ENCODE results near the gene CD93.

The CD93 gene

GRCh38 chr20:23050076-23050838 lies 35.9 kb downstream of the CD93 start:
- TF ChIP-seq YY1 (IDR thresholded peaks at IDR 0.05; ENCODE audit: low read depth): no peak
- TF ChIP-seq FOXM1 (IDR thresholded peaks at IDR 0.05; ENCODE audit: borderline replicate concordance, low read depth): no peak
- no peak for TF ChIP-seq ZBTB7A (IDR thresholded peaks at IDR 0.05; ENCODE audit: low read depth)
- TF ChIP-seq, protein P1, sequence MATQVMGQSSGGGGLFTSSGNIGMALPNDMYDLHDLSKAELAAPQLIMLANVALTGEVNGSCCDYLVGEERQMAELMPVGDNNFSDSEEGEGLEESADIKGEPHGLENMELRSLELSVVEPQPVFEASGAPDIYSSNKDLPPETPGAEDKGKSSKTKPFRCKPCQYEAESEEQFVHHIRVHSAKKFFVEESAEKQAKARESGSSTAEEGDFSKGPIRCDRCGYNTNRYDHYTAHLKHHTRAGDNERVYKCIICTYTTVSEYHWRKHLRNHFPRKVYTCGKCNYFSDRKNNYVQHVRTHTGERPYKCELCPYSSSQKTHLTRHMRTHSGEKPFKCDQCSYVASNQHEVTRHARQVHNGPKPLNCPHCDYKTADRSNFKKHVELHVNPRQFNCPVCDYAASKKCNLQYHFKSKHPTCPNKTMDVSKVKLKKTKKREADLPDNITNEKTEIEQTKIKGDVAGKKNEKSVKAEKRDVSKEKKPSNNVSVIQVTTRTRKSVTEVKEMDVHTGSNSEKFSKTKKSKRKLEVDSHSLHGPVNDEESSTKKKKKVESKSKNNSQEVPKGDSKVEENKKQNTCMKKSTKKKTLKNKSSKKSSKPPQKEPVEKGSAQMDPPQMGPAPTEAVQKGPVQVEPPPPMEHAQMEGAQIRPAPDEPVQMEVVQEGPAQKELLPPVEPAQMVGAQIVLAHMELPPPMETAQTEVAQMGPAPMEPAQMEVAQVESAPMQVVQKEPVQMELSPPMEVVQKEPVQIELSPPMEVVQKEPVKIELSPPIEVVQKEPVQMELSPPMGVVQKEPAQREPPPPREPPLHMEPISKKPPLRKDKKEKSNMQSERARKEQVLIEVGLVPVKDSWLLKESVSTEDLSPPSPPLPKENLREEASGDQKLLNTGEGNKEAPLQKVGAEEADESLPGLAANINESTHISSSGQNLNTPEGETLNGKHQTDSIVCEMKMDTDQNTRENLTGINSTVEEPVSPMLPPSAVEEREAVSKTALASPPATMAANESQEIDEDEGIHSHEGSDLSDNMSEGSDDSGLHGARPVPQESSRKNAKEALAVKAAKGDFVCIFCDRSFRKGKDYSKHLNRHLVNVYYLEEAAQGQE (IDR thresholded peaks at IDR 0.05; ENCODE audit: low read depth): no peak
- TF ChIP-seq, protein P2, sequence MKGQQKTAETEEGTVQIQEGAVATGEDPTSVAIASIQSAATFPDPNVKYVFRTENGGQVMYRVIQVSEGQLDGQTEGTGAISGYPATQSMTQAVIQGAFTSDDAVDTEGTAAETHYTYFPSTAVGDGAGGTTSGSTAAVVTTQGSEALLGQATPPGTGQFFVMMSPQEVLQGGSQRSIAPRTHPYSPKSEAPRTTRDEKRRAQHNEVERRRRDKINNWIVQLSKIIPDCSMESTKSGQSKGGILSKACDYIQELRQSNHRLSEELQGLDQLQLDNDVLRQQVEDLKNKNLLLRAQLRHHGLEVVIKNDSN (IDR thresholded peaks at IDR 0.05): no peak
- no peak for TF ChIP-seq EGR1 (IDR thresholded peaks at IDR 0.05)
- TF ChIP-seq, protein P3, sequence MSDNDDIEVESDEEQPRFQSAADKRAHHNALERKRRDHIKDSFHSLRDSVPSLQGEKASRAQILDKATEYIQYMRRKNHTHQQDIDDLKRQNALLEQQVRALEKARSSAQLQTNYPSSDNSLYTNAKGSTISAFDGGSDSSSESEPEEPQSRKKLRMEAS (IDR thresholded peaks at IDR 0.05): no peak
- no peak for TF ChIP-seq NFIC (IDR thresholded peaks at IDR 0.05)
- no peak for TF ChIP-seq EP300 (IDR thresholded peaks at IDR 0.05; ENCODE audit: borderline replicate concordance)

GRCh38 chr20:23049201-23050075 lies 36.7 kb downstream of the CD93 start, which contains the start of gene THBD:
Gene THBD, minus strand, starts transcription at chr20:23049672. Its CDS starts 168 bp downstream, at chr20:23049504.
- TF ChIP-seq RAD21 (IDR thresholded peaks at IDR 0.05; ENCODE audit: low read depth) (no peak), CEBPB (IDR thresholded peaks at IDR 0.05) (no peak)

GRCh38 chr20:23048283-23049200 lies 37.6 kb downstream of the CD93 start:
- TF ChIP-seq RAD21 (IDR thresholded peaks at IDR 0.05; ENCODE audit: low read depth) (no peak), TCF12 (IDR thresholded peaks at IDR 0.05; ENCODE audit: low read depth) (no peak), TAF1 (IDR thresholded peaks at IDR 0.05; ENCODE audit: low read depth) (no peak), CREB1 (IDR thresholded peaks at IDR 0.05; ENCODE audit: low read depth) (no peak), NFIC (IDR thresholded peaks at IDR 0.05) (no peak), YY1 (IDR thresholded peaks at IDR 0.05; ENCODE audit: low read depth) (no peak), EP300 (IDR thresholded peaks at IDR 0.05; ENCODE audit: borderline replicate concordance) (no peak), ZBTB7A (IDR thresholded peaks at IDR 0.05; ENCODE audit: low read depth) (no peak), FOXM1 (IDR thresholded peaks at IDR 0.05; ENCODE audit: borderline replicate concordance, low read depth) (no peak), EGR1 (IDR thresholded peaks at IDR 0.05) (no peak), CEBPB (IDR thresholded peaks at IDR 0.05) (no peak), TEAD4 (IDR thresholded peaks at IDR 0.05) (no peak)
- TF ChIP-seq, protein P3 (IDR thresholded peaks at IDR 0.05): no peak
- TF ChIP-seq, protein P1 (IDR thresholded peaks at IDR 0.05; ENCODE audit: low read depth): no peak
- TF ChIP-seq, protein P2 (IDR thresholded peaks at IDR 0.05): no peak

DNA sequence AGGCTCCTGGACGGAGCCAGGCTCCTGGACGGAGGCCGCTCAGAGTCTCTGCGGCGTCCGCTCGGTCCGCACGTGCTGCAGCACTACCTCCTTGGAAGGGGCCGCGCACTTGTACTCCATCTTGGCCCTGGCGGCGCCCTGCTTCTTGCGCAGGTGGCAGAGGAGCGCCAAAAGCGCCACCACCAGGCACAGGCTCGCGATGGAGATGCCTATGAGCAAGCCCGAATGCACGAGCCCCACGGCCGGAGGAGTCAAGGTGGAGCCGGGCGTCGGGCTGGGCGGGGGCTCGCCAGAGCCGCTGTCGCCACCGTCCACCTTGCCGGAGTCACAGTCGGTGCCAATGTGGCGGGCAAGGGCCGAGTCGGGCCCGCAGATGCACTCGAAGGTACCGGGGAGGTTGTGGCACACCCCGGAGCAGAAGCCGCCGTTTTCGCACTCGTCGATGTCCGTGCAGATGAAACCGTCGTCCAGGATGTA lies 38.3 kb downstream of the CD93 start:
- TF ChIP-seq FOXM1 (IDR thresholded peaks at IDR 0.05; ENCODE audit: borderline replicate concordance, low read depth) (no peak), YY1 (IDR thresholded peaks at IDR 0.05; ENCODE audit: low read depth) (no peak), TAF1 (IDR thresholded peaks at IDR 0.05; ENCODE audit: low read depth) (no peak), EGR1 (IDR thresholded peaks at IDR 0.05) (no peak), NFIC (IDR thresholded peaks at IDR 0.05) (no peak), TCF12 (IDR thresholded peaks at IDR 0.05; ENCODE audit: low read depth) (no peak), CEBPB (IDR thresholded peaks at IDR 0.05) (no peak)
- TF ChIP-seq, protein P1 (IDR thresholded peaks at IDR 0.05; ENCODE audit: low read depth): no peak
- TF ChIP-seq, protein P2 (IDR thresholded peaks at IDR 0.05): no peak
